Activated T-helper 2 cell treated with anti-CD3 and anti-CD28 coated beads, Interferon-gamma antibody, Interleukin-2, Interleukin-4, amounts not matched to agents 10 μg/mL and 5 μg/mL and 100 μg/mL, durations not matched to agents 14 hours and 24 hours and 36 hours (primary cell): ENCODE measurements around the gene MLIP. TPM values are rescaled to one million over a fixed set of nuclear protein-coding genes. Genes with fewer than 3 reads are reported as not detected.
"Not testable (repeated sequence)": the region's sequence is repeated elsewhere in the genome, so short reads cannot be mapped to it uniquely, and the experiment has no call there.

Source experiments
- DNase-seq: peaks from one replicate; pipeline ENCODE4 v3.0.0; 2021; ENCODE audit warnings: low spot score
- H3K27ac Mint-ChIP-seq: one replicate; pipeline ENCODE4 v1.8.0; 2021; ENCODE audit warnings: mixed read lengths
- H3K27me3 Mint-ChIP-seq: one replicate; pipeline ENCODE4 v1.8.0; 2021; ENCODE audit warnings: low read depth, mixed read lengths
- H3K36me3 Mint-ChIP-seq: one replicate; pipeline ENCODE4 v1.8.0; 2021; ENCODE audit warnings: low read depth, mixed read lengths
- H3K4me1 Mint-ChIP-seq: one replicate; pipeline ENCODE4 v1.8.0; 2021; ENCODE audit warnings: low read depth, mixed read lengths
- H3K4me3 Mint-ChIP-seq: one replicate; pipeline ENCODE4 v1.8.0; 2021; ENCODE audit warnings: low read depth, mild to moderate bottlenecking, moderate library complexity, mixed read lengths
- H3K9me3 Mint-ChIP-seq: one replicate; pipeline ENCODE4 v1.8.0; 2021; ENCODE audit warnings: mixed read lengths
- intact Hi-C: fragments of 100-400 bp; cut with micrococcal nuclease; formaldehyde crosslinking; loops from one replicate; pipeline ENCODE4 v1.15.1; 2023
- total RNA-seq: library from RNA; stranded (reverse); gene quantifications from 2 replicates; pipeline ENCODE4 v1.2.3, GENCODE V29; 2022

MLIP gene, protein sequence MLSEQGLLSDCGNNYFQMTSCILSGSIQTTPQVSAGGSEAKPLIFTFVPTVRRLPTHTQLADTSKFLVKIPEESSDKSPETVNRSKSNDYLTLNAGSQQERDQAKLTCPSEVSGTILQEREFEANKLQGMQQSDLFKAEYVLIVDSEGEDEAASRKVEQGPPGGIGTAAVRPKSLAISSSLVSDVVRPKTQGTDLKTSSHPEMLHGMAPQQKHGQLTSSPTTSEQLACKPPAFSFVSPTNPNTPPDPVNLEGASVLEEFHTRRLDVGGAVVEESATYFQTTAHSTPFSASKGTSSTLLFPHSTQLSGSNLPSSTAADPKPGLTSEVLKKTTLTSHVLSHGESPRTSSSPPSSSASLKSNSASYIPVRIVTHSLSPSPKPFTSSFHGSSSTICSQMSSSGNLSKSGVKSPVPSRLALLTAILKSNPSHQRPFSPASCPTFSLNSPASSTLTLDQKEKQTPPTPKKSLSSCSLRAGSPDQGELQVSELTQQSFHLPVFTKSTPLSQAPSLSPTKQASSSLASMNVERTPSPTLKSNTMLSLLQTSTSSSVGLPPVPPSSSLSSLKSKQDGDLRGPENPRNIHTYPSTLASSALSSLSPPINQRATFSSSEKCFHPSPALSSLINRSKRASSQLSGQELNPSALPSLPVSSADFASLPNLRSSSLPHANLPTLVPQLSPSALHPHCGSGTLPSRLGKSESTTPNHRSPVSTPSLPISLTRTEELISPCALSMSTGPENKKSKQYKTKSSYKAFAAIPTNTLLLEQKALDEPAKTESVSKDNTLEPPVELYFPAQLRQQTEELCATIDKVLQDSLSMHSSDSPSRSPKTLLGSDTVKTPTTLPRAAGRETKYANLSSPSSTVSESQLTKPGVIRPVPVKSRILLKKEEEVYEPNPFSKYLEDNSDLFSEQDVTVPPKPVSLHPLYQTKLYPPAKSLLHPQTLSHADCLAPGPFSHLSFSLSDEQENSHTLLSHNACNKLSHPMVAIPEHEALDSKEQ
- total RNA-seq: not detected in 2 replicates

DNA sequence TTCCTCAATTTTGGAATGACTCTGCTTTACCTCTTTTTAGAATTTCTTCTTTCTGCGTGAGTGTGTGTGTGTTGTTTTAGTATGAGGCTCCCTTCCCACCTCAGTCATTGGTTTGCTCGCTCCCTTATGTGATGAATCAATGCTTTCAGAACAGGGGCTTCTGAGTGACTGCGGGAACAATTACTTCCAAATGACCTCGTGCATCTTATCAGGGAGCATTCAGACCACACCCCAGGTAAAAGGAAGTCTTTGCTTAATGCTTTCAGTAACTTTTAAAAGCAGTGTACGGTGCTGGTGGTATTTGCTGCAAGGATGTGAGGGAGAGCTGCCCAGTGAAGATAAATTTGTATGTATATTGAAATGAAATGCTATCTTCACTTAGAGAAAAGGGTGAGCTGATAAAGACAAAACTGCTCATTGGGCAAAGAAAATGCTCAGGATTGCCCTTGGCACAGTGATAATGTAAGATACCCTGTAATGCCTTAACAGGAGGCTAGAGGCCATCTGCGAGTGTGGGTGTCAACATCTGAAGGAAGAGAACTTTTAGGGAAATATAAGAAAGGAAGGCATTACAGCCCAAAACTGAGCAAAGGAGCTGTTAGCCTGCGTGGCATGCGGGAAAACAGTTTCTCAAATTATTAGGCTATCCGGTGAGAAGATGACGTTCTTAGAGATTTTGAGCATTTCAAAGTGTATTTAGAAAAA lies at the start of gene MLIP:
MLIP (plus strand) TSS at position 103 of the 705 bp plus-strand sequence; CDS start at position 140, 37 bp downstream.
- H3K36me3 Mint-ChIP-seq: no peaks in the 10 kb centered on the region
- no peak within 1 kb of the TSS for H3K27ac Mint-ChIP-seq
- H3K4me3 Mint-ChIP-seq: no peak within 1 kb of the TSS
- H3K27me3 Mint-ChIP-seq: no peaks in the 10 kb centered on the region
- intact Hi-C loops: no loop called here
- no peaks in the 10 kb centered on the region for H3K9me3 Mint-ChIP-seq
- DNase-seq: no peak
- no peaks in the 10 kb centered on the region for H3K4me1 Mint-ChIP-seq

DNA sequence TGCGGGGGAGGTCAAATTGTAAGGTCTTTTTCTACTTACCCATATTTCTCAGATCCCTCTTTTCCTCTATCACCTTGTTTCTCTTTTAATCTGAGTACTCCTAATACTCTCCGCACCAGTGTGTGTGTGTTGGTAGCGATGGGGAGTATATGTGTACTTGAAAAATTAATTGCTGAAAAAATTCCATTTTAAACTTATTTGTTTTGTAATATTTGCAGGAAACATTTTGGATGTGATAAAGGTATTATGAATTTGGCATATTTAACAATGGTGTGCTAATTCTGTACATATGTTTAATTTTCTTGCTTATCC lies 48.1 kb upstream of the MLIP start:
- no peak for DNase-seq
- Mint-ChIP-seq H3K27ac (no peak overlapping the region), H3K4me1 (no peaks in the 10 kb centered on the region), H3K9me3 (no peaks in the 10 kb centered on the region), H3K4me3 (no peak overlapping the region), H3K27me3 (no peaks in the 10 kb centered on the region), H3K36me3 (no peaks in the 10 kb centered on the region)
- intact Hi-C loops: no loop called here

DNA sequence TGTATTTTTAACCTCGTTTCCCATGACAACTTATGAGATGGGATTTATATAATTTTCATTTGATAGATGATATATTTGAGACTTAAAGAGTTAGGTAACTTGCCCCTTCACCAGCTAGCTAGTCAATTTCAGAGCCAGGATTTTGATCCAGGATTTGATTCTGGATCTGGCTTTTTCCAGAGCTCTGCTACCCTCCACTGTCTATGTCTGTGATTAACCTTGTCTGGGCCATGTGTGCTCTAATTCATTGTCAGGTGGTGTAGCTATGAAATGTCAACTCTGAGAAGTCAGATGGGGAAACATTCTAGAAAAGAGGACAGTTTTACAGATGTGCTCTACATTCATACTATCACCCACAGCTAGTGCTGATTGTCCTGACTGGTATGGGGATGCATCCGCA lies 42.5 kb upstream of the MLIP start:
- H3K4me3 Mint-ChIP-seq: no peak overlapping the region
- H3K36me3 Mint-ChIP-seq: no peaks in the 10 kb centered on the region
- no peak for DNase-seq
- H3K9me3 Mint-ChIP-seq: no peaks in the 10 kb centered on the region
- H3K27me3 Mint-ChIP-seq: no peaks in the 10 kb centered on the region
- intact Hi-C loops: no loop called here
- no peaks in the 10 kb centered on the region for H3K4me1 Mint-ChIP-seq
- no peak overlapping the region for H3K27ac Mint-ChIP-seq

DNA sequence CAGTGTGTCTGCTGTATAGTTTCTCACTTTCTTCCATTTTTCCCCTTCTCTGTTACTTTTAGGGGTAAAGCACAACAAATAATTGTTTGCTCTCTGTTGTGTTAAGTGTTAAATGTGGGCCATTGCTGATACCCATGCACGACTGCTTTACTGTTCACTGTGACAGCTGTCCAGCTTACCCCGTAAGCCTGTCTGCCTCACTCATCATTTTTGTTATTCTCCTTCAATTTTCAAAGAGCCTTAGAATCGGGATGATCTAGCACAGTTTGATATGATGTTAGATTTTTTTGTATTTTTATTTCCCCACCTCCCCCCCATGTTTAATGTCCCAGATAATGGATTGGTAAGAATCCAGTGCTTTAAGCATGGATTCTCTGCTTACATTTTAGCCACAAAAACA lies 41.2 kb upstream of the MLIP start:
- DNase-seq: no peak
- Mint-ChIP-seq H3K4me1 (no peaks in the 10 kb centered on the region), H3K4me3 (no peak overlapping the region), H3K36me3 (no peaks in the 10 kb centered on the region), H3K9me3 (no peaks in the 10 kb centered on the region), H3K27me3 (no peaks in the 10 kb centered on the region), H3K27ac (no peak overlapping the region)
- intact Hi-C loops: no loop called here

DNA sequence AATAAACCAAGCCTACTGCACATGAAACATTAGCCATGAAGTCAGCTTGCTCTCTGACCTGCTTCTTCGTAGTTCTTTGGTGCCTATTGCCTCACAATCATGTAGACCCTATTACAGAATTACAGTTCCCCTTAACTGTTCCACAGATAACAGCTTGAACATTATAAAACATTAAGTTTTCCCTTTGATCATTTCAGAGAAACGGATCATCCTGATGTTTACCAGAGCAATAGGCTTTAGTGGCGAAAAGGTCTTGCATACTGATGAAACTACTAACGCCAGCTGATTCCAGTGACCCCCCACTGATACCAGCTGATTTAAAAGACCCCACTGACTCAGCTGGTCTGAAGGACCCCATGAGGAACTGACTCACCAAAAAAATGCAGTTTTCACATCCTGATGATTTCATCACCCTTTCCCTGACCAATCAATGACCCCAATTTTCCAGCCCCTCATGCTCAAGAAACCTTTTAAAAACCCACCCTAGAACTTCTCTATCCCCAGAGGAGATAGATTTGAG lies 39.4 kb upstream of the MLIP start:
- Mint-ChIP-seq H3K9me3 (no peaks in the 10 kb centered on the region), H3K36me3 (no peaks in the 10 kb centered on the region), H3K4me1 (no peaks in the 10 kb centered on the region), H3K27me3 (no peaks in the 10 kb centered on the region), H3K4me3 (no peak overlapping the region), H3K27ac (no peak overlapping the region)
- no peak for DNase-seq
- intact Hi-C loops: no loop called here

DNA sequence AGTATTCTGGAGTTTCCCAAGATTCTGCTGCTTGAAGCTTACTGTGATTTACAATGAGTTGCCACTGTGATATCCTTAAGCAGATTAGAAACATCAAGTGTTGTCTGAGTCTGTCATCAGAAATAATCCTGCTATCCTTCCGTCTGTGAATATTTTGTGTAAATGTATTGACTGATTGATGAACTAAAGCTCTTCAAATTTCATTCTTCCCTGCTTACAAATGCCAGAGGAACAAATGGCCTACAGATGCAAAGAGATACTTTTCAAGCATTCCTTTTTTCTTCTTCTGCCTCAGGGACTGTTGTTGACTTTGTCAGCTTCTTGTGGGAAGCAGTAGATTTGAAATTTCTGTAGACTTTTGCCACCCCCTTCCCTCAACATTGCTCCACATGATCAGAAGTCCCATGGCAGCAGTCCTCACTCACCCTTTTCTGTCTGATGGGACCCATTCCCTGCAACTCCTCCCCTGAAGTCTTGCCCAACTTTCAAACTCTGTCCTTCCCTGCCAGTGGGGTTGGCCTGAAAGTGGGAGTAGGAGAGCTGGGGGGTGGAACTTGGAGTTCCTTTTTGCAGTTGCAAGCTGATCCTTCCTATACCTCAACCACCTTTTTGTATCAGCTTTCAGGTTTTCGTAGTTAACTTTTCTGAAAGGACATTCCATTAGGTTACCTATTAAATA lies 38.5 kb upstream of the MLIP start:
- Mint-ChIP-seq H3K27me3 (no peaks in the 10 kb centered on the region), H3K9me3 (no peaks in the 10 kb centered on the region), H3K4me1 (no peaks in the 10 kb centered on the region), H3K4me3 (no peak overlapping the region), H3K36me3 (no peaks in the 10 kb centered on the region), H3K27ac (no peak overlapping the region)
- DNase-seq: no peak
- intact Hi-C loops: no loop called here

DNA sequence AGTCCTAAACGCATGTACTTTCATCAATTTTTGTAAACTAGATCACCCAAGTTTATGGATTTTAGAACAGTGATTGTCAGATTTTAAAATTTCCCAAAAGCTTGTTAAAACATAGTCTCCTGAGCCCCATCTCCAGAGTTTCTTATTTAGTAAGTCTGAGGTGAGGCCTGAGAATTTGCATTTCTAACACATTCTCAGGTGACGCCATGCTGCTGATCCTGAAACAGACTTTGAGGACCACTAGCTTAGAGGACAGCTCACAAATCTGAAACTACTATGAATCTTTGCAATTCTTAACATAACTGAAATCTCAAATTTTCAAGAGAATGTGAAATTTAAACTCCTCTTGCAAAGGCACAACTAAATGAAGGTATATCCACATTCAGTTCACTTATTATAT lies 37.8 kb upstream of the MLIP start:
- no peak for DNase-seq
- Mint-ChIP-seq H3K4me3 (no peak overlapping the region), H3K27ac (no peak overlapping the region), H3K36me3 (no peaks in the 10 kb centered on the region), H3K27me3 (no peaks in the 10 kb centered on the region), H3K9me3 (no peaks in the 10 kb centered on the region), H3K4me1 (no peaks in the 10 kb centered on the region)
- intact Hi-C loops: no loop called here

DNA sequence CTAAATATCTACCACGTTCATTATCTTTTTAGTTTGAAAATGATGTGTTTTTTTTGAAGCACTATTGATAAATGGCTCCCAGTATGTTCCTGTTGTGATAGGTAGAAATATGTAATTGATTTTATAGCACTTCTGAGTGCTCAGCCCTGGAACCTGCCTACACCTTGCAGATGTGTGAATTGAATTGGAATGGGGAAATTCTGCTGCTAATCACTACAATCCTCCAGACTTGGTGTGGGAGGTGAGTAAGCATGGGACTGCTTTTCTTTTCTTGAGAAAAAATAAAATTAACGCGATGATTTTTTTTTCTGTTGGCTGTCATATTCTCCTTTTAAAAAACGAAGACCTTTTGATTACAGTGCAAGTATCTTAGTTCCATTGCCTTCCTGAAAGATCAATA lies 37.1 kb upstream of the MLIP start:
- Mint-ChIP-seq H3K27ac (no peak overlapping the region), H3K9me3 (no peaks in the 10 kb centered on the region), H3K27me3 (no peaks in the 10 kb centered on the region), H3K4me1 (no peaks in the 10 kb centered on the region), H3K4me3 (no peak overlapping the region), H3K36me3 (no peaks in the 10 kb centered on the region)
- no peak for DNase-seq
- intact Hi-C loops: no loop called here

DNA sequence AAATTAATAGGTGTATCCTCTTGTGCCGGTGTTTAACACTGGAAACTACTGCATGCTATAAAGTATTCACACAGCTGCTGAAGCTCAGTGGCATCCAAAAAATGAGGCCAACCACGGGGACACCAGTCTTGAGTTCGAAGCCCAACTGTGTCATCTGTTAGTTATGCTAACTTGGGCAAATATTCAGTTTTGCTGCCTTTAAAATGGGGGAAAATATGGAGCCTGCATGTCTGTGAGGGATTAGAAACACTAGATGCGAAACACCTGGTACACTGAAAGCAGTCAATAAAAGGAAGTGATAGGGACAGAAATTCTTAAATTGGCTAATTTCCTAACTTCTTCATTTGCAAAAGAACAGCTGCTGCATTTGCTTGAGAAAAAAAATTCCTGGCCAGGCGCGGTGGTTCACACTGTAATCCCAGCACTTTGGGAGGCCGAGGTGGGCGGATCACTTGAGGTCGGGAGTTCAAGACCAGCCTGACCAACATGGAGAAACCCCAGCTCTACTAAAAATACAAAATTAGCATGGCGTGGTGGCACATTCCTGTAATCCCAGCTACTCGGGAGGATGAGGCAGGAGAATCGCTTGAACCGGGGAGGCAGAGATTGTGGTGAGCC lies 36.6 kb upstream of the MLIP start:
- Mint-ChIP-seq H3K27ac (no peak overlapping the region), H3K9me3 (no peaks in the 10 kb centered on the region), H3K36me3 (no peaks in the 10 kb centered on the region), H3K4me1 (no peaks in the 10 kb centered on the region), H3K27me3 (no peaks in the 10 kb centered on the region), H3K4me3 (no peak overlapping the region)
- no peak for DNase-seq
- intact Hi-C loops: no loop called here

DNA sequence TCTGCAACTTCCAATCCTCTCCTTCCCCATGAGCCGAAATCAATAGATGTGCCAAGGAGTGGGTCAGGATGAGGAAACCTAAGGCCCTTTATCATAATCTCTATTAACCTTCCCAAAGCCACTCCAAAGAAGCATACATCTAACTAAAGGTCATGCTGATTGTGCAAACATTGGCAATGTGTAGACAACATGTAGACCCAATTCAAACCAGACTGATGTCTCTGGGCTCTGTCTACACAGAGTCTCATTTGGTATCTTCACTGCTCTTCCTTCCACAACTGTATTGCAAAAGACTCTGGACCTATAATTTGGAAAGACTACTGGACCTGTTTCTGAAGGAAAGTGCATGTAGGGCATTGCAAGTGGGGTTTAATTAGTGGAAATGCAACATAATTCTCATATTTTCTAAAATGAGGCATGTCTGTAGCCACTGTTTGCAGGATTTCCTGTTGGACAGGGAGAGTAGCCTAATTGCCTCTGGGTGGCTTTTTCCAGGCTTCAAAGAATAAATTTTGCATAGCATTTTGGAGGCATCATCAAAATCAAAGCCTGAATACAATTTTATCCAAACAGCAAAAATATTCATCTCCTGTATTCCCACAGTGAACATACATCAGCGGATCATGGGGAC lies 35.0 kb upstream of the MLIP start:
- no peak overlapping the region for H3K27ac Mint-ChIP-seq
- DNase-seq: no peak
- H3K9me3 Mint-ChIP-seq: no peaks in the 10 kb centered on the region
- no peak overlapping the region for H3K4me3 Mint-ChIP-seq
- H3K4me1 Mint-ChIP-seq: no peaks in the 10 kb centered on the region
- intact Hi-C loops: no loop called here
- no peaks in the 10 kb centered on the region for H3K27me3 Mint-ChIP-seq
- no peaks in the 10 kb centered on the region for H3K36me3 Mint-ChIP-seq

DNA sequence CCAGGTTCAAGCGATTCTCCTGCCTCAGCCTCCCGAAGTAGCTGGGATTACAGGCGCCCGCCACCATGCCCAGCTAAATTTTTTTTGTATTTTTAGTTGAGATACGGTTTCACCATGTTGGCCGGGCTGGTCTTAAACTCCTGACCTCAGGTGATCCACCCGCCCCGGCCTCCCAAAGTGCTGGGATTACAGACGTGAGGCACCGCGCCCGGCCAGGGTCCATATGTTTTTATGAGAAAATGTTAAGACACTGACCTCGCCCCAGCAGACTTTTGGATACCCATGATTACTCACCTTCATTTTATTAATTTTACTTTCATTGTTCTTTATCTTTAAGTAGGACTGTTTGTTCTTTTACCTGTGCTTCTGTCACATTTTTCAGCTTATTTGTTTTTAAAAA lies 29.7 kb upstream of the MLIP start:
- intact Hi-C loops, H3K4me1 Mint-ChIP-seq, H3K4me3 Mint-ChIP-seq, H3K27me3 Mint-ChIP-seq, H3K27ac Mint-ChIP-seq, DNase-seq, H3K9me3 Mint-ChIP-seq, H3K36me3 Mint-ChIP-seq: not testable (repeated sequence)

DNA sequence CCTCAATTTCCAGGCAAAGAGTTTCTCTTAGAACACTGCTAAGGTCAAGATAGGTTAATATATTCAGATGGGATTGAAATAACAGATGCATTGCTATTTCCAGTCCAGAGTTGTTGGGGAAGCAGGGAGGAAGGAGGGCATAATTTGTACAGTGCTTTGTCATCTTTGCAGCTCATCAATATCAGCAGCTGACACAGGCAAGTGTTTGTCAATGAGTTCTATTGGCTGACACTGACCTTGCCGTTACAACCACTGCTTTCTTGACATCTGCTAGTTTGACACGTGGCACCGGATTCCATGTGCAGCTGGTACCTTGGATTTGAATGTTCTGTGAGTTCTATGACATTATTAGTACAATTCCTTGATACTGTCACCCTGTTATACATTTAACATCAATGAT lies 28.0 kb upstream of the MLIP start:
- H3K27ac Mint-ChIP-seq: no peak overlapping the region
- no peaks in the 10 kb centered on the region for H3K9me3 Mint-ChIP-seq
- no peaks in the 10 kb centered on the region for H3K27me3 Mint-ChIP-seq
- no peak for DNase-seq
- intact Hi-C loops: no loop called here
- H3K4me3 Mint-ChIP-seq: no peak overlapping the region
- H3K36me3 Mint-ChIP-seq: no peaks in the 10 kb centered on the region
- H3K4me1 Mint-ChIP-seq: no peaks in the 10 kb centered on the region
